GM18502 (cell line): ENCODE measurements around the gene SLC9A9.

Experiments used
- ATAC-seq: cut with Tn5 transposase; IDR thresholded peaks from one replicate; pipeline ENCODE4 v1.9.1; 2021; ENCODE audit warnings: mild to moderate bottlenecking; ENCODE audit not compliant: unreplicated experiment, poor library complexity

The SLC9A9 gene

GRCh38 chr3:143654906-143655305 lies 193.4 kb downstream of the SLC9A9 start:
- ATAC-seq = no peak

DNA sequence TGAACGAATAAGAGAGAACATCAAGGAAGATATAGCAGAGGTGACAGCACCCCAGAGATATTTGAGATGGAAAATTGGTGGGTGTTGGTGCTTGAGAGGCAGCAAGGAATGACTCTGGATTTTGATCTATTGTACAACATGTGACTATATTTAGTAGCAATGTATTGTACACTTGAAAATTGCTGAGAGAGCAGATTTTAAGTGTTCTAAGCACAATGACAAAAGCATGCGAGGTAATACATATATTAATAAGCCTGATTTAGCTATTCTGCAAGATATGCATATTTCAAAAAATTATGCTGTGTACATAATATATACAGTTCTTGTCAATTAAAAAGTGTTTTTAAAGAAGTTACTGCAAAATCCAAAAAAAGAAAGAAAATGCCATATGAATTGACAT lies 194.3 kb downstream of the SLC9A9 start:
- ATAC-seq = no peak

- ATAC-seq = no peak
Observed at GRCh38 chr3:143653493-143653892, 194.8 kb downstream of the SLC9A9 start.

DNA sequence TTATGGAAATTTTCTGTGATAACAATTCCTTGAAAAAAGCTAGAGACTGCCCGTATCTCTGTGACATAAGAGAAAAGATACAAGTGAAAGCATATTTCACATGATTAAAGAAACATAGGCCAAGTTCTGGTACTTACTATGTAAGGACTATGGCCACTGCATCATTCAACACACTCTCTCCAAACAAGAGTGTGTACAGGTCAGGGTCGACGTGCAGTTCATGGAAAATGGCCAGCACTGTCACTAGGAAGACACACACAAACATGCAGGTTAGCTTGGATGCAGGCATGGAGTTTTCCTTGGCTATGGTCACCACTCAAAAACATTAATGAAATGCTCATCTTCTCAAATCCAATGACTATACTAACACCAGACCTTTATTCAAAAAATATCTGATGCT lies 196.2 kb downstream of the SLC9A9 start:
- no peak for ATAC-seq

DNA sequence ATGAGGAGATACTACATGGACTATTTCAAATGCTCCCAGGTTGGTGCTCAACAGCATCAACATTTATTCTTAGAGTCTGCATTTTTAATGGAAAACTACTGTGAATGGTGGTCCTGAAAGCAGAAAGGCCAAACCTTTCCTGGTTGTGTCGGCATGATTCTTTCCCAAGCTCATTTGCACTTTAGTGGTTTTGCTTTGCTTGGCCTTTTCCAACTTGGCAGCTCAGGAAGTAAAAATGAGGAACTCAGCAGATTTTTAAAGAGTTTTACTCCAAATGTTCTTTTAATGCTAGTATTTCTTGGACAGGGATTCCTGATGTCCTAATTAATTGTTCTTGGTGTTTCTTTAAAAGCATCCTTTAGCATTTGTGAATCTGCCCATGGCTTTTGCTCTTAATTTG lies 197.4 kb downstream of the SLC9A9 start:
- ATAC-seq = no peak

DNA sequence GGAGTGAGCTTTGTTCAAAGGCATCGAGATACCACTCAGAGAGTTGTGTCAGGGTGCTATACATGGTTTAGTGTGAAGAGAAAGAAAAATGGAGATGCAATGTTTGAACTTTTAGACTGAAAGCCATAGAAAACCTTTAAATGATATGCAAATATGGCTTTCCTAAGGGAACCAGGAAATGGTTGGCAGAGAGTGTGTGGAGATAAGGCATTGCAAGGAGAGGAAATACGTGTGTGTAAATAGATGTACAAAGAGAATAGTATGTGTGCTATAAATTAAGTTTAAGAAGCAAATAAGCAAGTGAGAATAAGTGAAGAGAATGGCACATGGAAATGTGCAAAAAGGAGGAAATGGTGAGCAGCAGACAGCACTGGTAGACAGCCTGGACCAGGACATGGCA lies 198.1 kb downstream of the SLC9A9 start:
- ATAC-seq = no peak

DNA sequence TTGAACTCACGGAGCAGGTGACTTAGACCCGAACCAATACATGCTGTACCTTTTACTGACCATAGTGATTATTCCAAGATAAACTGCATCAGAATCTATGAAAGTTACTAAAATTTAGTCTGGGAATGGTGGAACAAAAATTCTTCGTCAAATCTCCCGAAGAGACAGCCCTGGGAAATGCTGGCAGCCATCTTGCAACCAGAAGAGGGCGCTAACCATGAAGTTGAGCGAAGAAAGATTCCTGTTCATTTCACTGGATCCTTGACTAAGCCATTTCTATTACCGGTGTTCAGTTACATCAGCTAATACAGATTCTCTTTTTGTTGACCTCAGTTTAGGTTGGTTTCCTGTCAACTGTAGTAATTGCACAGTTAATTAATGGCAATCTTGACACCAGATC lies 199.6 kb downstream of the SLC9A9 start:
- ATAC-seq = no peak

DNA sequence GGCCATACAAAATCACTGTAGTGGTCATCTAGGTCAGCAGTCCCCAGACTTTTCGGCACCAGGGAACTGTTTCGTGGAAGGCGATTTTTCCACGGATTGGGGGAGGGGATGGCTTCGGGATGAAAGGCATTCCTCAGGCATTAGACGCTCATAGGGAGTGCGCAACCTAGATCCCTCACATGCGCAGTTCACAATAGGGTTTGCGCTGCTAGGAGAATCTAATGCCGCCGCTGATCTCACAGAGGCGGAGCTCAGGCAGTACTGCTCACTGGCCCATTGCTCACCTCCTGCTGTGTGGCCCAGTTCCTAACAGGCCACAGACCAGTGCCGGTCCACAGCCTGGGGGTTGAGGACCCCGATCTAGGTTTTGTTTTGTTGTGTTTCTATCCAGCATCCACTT lies 200.1 kb downstream of the SLC9A9 start:
- ATAC-seq = no peak

DNA sequence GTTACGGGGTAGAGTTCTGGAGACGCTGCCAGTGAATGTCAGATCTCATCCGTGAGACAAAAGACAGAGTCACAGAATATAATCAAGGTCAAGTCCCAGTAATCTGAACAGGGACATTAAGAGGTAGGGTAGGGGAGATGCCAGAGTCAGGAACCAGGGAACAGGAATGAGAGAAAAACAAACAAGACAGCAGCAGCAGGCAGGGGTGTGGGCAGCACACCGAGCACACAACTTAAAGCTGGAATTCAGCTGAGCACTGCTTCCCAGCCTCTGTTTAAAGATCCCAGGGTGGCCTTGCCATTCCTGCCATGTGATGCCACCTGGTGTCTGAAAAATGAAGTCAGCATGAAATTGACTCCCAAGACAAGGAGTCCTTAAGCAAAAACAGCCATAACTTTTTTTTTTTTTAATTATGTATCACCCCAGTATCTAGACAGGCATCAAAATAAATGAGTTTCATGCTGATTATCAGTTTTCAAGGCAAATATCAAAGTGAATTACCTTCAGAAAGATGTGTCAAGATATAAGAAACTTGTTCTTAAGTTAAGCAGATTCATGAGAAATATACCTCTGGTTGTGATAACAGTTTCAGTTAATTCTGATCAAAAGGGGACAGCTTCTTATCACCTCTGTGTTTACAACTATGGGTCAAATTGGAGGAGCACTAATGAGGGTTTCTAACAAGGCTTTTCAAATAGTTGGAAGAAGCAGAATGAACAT lies 203.7 kb downstream of the SLC9A9 start:
- peak; percentile 67 for ATAC-seq

- no peak for ATAC-seq
Observed at GRCh38 chr3:143643905-143644304, 204.4 kb downstream of the SLC9A9 start.

- ATAC-seq = no peak
Observed at GRCh38 chr3:143640774-143641173, 207.5 kb downstream of the SLC9A9 start.

GRCh38 chr3:143637133-143637532 lies 211.1 kb downstream of the SLC9A9 start:
- no peak for ATAC-seq

DNA sequence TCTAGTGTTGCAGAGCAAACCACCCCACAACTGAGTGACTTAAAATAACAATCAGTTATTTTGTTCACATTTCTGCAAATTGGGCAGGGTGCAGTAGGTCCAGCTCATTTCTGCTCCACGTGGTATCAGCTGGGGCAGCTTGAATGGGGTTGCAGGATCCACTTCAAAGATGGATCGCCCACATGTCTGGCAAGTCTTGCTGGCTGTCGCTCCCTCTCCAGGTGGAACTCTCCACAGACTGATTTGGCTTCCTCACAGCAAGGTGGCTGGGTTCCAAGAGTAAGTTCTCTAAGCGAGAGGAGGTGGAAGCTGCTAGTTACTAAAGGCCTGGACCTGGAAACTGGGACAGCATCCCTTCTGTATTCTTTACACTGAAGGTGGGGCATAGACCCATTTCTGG lies 213.3 kb downstream of the SLC9A9 start:
- ATAC-seq = no peak

DNA sequence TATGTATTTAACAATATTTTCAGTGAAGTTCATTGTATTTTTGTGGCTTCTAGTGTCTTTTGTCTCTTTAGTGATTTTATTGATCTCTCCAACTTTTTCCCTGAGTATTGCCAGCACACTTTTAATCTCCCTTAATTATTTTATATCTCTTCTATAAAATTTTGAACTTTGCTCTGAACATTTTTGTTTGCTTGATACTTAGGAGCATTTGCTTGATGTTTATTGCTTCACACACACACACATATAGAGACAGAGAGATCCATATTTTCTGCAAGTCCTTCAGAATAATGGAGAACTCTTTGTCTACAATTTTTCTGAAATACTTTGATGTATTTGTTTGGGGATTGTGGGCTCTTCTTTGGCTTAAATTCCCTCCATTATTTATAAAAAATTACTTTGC lies 213.8 kb downstream of the SLC9A9 start:
- no peak for ATAC-seq

GRCh38 chr3:143633816-143634215 lies 214.5 kb downstream of the SLC9A9 start:
- no peak for ATAC-seq

- no peak for ATAC-seq
Observed at GRCh38 chr3:143629726-143630125, 218.5 kb downstream of the SLC9A9 start.

- ATAC-seq = no peak
Observed at GRCh38 chr3:143628971-143629370, 219.3 kb downstream of the SLC9A9 start.

- ATAC-seq = no peak
Observed at GRCh38 chr3:143627336-143627735, 220.9 kb downstream of the SLC9A9 start.

- ATAC-seq = no peak
Observed at GRCh38 chr3:143619231-143619630, 229.0 kb downstream of the SLC9A9 start.

DNA sequence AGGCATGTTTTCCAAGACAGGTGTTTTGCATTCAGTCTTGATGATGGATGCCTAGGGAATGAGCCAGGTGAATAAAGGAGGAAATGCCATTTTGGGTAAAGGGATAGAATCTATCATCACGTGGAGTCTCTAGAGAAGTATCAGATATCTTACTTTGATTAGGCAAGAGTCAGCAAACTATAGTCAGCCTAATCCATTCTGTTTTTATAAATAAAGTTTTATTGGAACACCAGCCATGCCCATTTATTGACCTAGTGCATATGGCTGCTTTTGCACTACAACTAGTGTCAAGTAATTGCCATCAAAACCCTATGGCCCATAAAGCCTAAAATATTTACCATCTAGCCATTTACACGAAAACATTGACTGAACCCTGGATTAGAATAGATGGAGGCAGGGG lies 231.2 kb downstream of the SLC9A9 start:
- no peak for ATAC-seq

DNA sequence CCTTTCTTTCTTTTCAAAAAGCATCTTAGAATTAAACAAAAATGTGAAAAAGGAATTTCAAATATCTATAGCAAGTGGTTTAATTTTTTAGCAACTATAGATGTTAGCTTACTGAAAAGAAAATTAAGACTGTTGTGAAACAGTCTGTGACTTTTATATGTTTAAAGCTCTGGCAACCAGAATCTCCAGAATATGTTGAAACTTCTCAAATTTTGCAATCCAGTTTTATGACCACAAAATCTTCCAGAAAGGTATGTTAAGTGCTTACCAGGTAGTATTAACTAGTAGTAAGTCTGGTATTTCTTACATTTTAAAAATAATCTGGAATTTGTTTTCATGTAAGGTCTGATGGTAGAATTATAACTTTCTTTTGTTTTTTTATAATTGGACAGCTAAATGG lies 235.0 kb downstream of the SLC9A9 start:
- no peak for ATAC-seq

GRCh38 chr3:143612541-143612940 lies 235.7 kb downstream of the SLC9A9 start:
- no peak for ATAC-seq

DNA sequence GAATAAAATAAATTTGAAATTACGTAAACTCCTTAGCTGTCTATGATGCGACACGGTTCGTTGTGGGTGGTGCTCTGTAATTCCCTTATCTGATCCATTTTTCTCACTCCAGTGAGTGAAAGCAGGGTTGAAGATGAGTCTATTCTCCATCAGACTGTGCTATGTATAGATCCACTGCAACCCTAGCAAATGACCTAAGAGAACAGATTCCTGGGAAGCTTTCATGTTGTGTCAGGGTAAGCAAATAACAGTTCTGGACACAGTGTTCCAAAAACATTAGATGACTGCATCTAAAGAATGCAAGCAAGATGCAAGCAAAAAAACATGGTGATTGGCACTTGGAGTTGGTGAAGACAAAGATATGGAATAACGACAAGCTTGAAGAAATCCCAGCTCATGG lies 239.3 kb downstream of the SLC9A9 start:
- ATAC-seq = no peak
